Transverse colon (tissue), 4 donors: ENCODE results near the gene TRIM68.

Source experiments
- CTCF ChIP-seq, 5 experiments: fragments of 200-600 bp in 3 of 5; fragments of 450-650 bp in 2 of 5; sonication (generic) in 3 of 5; IDR thresholded peaks; 1 replicate in 2 of 5; 2 replicates in 3 of 5; pipeline ENCODE4 v1.5.1; 2016 to 2017; ENCODE audit warnings: antibody characterized with exemption in 5 of 5, inconsistent platforms in 3 of 5, mild to moderate bottlenecking in 2 of 5, moderate library complexity in 1 of 5
- POLR2A ChIP-seq: fragments of 450-650 bp; IDR thresholded peaks from one replicate; pipeline ENCODE4 v1.6.1; 2016; ENCODE audit warnings: antibody characterized with exemption, mild to moderate bottlenecking, moderate library complexity
- POLR2AphosphoS5 ChIP-seq, 3 donors: sonication (generic); formaldehyde crosslinking; IDR thresholded peaks; one replicate each; pipeline ENCODE4 v1.6.1; 2016; ENCODE audit warnings: antibody characterized with exemption in 3 of 3

- no peak for TF ChIP-seq POLR2AphosphoS5 (IDR thresholded peaks at IDR 0.05)
- no peak for TF ChIP-seq CTCF (IDR thresholded peaks at IDR 0.05)
- no peak for TF ChIP-seq POLR2A
Observed at GRCh38 chr11:4619514-4619913, 11.5 kb upstream of the TRIM68 start.
